ENCODE measurements around the gene FAAH. TPM values are rescaled to one million over a fixed set of nuclear protein-coding genes. Genes with fewer than 3 reads are reported as not detected.

Gene FAAH
- total and polyA plus RNA-seq, 10 of the 15 experiments (the other 5 are each of a cell fraction or from before 2014, with no cell fraction given), result 0.07 to 2.5 (median 0.64) TPM; not detected in 1

- CTCF ChIA-PET, result interaction anchor here (2.4 kb wide), 1 partner anchor 75 kb away, joined by 7 read pairs; no protein-coding TSS in a partner anchor
- in situ Hi-C loops (cut with MboI), result no loop called here
- TF ChIP-seq SUZ12 (IDR thresholded peaks at IDR 0.05; ENCODE audit: unreplicated experiment) (no peak), SP1 (IDR thresholded peaks at IDR 0.05; ENCODE audit: low read depth, low read length) (no peak), FOXK2 (IDR thresholded peaks at IDR 0.05) (no peak), RAD21 (IDR thresholded peaks at IDR 0.05; ENCODE audit: insufficient read depth, low read depth, low read length) (no peak), HSF1 (IDR thresholded peaks at IDR 0.05; ENCODE audit: low read depth, low read length) (no peak), YY1 (IDR thresholded peaks at IDR 0.05; ENCODE audit: low read depth, low read length) (no peak), ZNF207 (IDR thresholded peaks at IDR 0.05; ENCODE audit: borderline replicate concordance) (no peak), EZH2 (IDR thresholded peaks at IDR 0.05; ENCODE audit: borderline replicate concordance, control insufficient read depth, low read depth, low read length) (no peak), POLR2A (IDR thresholded peaks at IDR 0.05; ENCODE audit: low read depth, low read length) (no peak), CHD1 (IDR thresholded peaks at IDR 0.05; ENCODE audit: low read depth, low read length) (no peak), BACH1 (IDR thresholded peaks at IDR 0.05; ENCODE audit: borderline replicate concordance) (no peak), TCF12 (IDR thresholded peaks at IDR 0.05; ENCODE audit: low read depth, low read length) (no peak), POLR2AphosphoS2 (IDR thresholded peaks at IDR 0.05; ENCODE audit: low read depth, low read length) (no peak), ZNF592 (IDR thresholded peaks at IDR 0.05) (no peak)
- TF ChIP-seq, protein P1, sequence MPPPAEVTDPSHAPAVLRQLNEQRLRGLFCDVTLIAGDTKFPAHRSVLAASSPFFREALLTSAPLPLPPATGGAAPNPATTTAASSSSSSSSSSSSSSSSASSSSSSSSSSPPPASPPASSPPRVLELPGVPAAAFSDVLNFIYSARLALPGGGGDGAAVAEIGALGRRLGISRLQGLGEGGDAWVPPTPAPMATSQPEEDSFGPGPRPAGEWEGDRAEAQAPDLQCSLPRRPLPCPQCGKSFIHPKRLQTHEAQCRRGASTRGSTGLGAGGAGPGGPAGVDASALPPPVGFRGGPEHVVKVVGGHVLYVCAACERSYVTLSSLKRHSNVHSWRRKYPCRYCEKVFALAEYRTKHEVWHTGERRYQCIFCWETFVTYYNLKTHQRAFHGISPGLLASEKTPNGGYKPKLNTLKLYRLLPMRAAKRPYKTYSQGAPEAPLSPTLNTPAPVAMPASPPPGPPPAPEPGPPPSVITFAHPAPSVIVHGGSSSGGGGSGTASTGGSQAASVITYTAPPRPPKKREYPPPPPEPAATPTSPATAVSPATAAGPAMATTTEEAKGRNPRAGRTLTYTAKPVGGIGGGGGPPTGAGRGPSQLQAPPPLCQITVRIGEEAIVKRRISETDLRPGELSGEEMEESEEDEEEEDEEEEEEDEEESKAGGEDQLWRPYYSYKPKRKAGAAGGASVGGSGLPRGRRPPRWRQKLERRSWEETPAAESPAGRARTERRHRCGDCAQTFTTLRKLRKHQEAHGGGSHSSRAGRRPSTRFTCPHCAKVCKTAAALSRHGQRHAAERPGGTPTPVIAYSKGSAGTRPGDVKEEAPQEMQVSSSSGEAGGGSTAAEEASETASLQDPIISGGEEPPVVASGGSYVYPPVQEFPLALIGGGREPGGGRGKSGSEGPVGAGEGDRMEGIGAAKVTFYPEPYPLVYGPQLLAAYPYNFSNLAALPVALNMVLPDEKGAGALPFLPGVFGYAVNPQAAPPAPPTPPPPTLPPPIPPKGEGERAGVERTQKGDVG (CRISPR knock-in tag; IDR thresholded peaks at IDR 0.05), result no peak
Measured at GRCh38 chr1:46451948-46452930, 58.1 kb downstream of the FAAH start.

More at GRCh38 chr1:46451948-46452930, 58.1 kb downstream of the FAAH start:
- ChIA-PET POLR2A (no interaction called here), SMC1A (ENCODE audit: uncharacterized antibody, unreplicated experiment) (interaction anchor here (0.9 kb wide), 1 partner anchor 74 kb away, joined by 3 read pairs; no protein-coding TSS in a partner anchor), RAD21 (ENCODE audit: unreplicated experiment) (no interaction called here)
- FAIRE-seq (no peak), ATAC-seq (no peak), DNase-seq (ENCODE audit: low read depth, low spot score) (no peak)
- no peak overlapping the region for H3K4me3 ChIP-seq
- no peak overlapping the region for H3K27ac ChIP-seq (ENCODE audit: control insufficient read depth, insufficient read depth)
- intact Hi-C loops (cut with micrococcal nuclease; ENCODE audit: unreplicated experiment), result no loop called here
- no peaks in the 10 kb centered on the region for H3K9me3 ChIP-seq (replicated peaks; ENCODE audit: control insufficient read depth, insufficient read depth, low read length)
- H3K4me2 ChIP-seq (ENCODE audit: control insufficient read depth, insufficient read depth), result no peak overlapping the region
- H3K36me3 ChIP-seq (ENCODE audit: control insufficient read depth in 2 of 2, insufficient read depth in 2 of 2, low read length in 1 of 2), result no peaks in the 10 kb centered on the region
- WGBS (ENCODE audit: insufficient coverage, insufficient replicate concordance, low lambda C conversion rate, missing lambda C conversion rate), result 12% methylated on average over 5 of the region's 5 CpGs
- H3K27me3 ChIP-seq (replicated peaks in 1 of 2; ENCODE audit: control insufficient read depth in 2 of 2, insufficient read depth in 2 of 2, low read length in 1 of 2), result peaks cover 5 to 12% of the 10 kb centered on the region in 2 experiments
- H3K79me2 ChIP-seq (ENCODE audit: control insufficient read depth, insufficient read depth, low read length), result no peaks in the 10 kb centered on the region
- H2AFZ ChIP-seq (ENCODE audit: control insufficient read depth, low read depth, low read length), result no peak overlapping the region
- H3K4me1 ChIP-seq (ENCODE audit: control insufficient read depth, insufficient read depth, low read length), result no peaks in the 10 kb centered on the region
- no peaks in the 10 kb centered on the region for H4K20me1 ChIP-seq (ENCODE audit: control insufficient read depth, insufficient read depth)
- no TSS peak for BruUV-seq (replicated peaks)
- no peak overlapping the region for H3K9ac ChIP-seq (ENCODE audit: control insufficient read depth, insufficient read depth, low read length)
